ENCODE data around the gene FRMD4B.

The FRMD4B gene

DNA sequence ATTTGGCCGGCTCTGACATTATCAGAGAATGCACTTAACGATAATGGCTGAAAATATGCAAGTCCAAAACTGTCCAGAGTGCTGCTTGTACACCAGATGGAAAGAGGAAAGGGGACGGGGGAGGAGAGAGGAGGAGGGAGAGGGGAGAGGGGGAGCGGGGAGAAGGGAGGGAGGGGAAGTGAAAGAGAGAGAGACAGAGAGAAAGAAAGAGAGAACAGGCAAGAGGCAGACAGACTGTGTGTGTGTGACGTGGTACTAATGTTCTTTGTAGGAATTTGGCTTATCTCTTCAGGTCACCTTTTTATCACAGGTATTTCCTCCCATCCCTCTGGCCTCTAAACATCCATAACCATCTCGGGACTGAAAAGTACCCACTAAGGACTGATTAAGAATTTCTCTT is 188.4 kb downstream of the FRMD4B start:
- DNase-seq = no peak

DNA sequence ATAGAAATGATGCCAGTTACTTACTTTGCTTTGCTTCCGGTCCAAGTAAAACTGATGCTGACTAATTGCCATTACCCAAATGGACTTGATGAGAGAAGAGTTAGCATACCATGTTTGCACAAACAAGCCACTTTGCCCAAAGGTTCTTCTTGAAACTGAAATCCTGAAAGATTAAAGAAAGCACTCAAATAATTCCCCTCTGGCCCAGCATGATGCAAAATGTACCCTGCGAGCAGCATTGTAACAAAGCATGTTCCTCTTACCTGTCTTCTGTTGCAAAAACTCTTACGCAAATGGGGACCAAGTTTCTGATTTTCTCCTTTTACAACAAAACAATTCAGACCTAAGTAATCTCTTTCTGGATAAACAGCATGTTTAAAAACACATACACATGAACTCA is 189.0 kb downstream of the FRMD4B start:
- DNase-seq = no peak

GRCh38 chr3:69194431-69195165 is 191.3 kb downstream of the FRMD4B start:
- no peak for DNase-seq

- no peak for DNase-seq
Observed at GRCh38 chr3:69193749-69194148, 192.1 kb downstream of the FRMD4B start.

GRCh38 chr3:69191516-69191915 is 194.4 kb downstream of the FRMD4B start:
- DNase-seq = no peak

- no peak for DNase-seq
Observed at GRCh38 chr3:69189487-69189886, 196.4 kb downstream of the FRMD4B start.

DNA sequence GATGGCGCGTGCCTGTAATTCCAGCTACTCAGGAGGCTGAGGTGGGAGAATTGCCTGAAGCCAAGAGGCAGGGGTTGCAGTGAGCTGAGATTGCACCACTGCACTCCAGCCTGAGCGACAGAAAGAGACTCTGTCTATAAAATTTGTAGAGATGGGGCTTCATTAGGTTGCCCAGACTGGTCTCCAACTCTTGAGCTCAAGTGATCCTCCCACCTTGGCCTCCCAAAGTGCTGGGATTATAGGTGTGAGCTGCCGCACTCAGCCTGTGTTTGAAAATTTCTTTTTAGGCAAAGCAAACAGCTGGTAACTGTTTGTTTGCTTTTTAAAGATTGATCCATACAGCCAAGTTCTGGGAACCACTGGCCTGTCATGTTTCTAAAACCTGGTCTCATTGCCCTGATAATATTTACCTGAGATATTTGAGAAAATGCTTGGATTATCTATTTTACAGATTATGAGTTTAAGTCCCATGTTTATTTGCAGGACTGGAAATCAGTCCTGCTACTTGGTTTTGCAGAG is 199.3 kb downstream of the FRMD4B start:
- no peak for DNase-seq

DNA sequence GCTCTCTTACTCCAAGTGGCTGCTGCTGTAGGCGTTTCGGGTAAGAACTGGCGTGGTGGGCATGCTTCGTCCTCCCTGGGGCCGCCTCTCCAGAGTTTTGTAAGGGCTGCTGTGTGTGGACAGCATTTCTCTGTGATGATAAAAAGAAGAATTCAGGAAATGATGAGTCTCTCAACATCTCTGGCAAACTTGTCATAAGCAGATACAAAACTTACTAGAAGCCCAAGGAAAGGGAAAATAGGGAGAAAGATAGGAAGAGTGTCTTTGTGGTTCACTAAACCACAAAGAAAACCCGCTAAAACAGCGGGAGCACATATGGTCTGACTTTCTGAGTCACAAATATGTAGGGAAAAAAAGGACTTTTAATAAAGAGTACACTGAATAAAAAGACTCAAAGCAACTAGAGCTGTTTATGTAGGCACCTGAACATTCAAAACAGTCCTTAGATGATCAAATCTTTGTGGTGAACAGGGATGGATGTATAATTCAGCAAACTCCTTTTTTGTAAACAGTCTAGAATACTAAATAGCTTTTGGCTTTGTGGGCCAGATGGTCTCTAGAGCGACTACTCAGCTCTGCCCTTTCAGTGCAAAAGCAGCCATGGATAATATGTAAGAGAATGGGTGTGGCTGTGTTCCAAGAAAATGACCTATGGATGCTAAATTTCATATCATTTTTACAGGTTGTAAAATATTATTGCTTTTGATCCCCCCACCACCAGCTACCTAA is 203.1 kb downstream of the FRMD4B start:
- no peak for DNase-seq

DNA sequence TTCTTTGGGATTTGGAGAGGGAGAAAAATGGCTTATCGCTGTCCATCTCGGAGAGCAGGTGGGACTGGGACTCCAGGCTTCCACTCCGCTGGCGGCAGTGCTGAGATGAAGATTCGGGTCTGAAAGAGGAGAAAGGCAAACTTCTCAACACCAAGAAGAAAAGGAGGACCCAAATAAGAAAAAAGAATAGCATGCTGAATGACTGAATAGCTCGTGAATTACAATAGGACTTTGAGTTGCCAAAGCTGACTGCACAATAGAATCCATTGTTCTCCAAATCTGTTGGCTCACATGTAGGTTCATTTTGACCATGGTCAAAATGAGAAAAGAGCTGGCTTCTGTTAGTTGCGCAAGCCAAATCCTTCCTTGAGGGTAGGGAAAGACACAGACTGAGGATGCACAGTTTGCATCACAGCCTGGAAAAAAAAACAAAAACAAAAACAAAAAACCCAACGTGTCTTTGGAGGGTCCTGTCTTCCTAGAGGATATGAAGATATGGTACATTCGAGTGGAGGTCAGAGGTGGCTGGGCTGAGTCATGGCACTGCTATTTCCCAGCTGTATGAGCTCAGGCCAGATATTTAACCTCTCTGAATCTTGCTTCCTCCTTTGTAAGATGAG is 204.2 kb downstream of the FRMD4B start:
- DNase-seq = no peak

DNA sequence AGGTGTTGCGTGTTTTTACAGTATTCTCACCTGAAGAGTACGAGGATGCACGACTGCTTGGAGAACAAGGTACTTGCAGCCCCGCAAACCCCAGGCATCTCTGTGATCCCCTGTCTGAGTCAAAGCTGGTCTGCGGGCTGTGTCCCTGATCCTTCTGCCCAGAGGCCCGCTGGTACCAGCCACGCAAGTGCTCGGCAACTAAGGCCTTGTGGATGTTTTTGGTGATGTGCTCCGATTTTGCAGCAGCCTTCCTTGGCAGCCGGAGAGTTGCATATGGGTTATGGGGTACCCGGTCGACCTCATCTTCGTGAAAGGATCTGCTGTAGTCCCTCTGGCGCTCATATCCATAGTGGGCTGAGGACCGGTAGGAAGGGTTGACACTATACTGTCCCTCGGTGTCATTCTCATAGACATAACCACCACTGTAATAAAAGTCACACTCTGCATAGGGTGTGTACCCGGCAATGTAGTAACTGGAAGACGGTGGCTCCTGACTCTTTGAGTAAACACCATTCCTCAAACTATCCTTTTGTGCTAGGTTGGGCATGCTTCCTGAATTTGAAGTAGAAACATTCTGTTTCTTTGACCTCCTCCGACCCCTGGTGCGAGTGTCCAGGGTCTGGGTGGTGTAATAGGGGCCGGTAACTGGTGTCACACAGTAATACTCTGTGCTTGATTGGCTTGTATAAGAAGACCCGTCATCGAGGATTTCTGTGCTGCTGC is 204.9 kb downstream of the FRMD4B start:
- no peak for DNase-seq

DNA sequence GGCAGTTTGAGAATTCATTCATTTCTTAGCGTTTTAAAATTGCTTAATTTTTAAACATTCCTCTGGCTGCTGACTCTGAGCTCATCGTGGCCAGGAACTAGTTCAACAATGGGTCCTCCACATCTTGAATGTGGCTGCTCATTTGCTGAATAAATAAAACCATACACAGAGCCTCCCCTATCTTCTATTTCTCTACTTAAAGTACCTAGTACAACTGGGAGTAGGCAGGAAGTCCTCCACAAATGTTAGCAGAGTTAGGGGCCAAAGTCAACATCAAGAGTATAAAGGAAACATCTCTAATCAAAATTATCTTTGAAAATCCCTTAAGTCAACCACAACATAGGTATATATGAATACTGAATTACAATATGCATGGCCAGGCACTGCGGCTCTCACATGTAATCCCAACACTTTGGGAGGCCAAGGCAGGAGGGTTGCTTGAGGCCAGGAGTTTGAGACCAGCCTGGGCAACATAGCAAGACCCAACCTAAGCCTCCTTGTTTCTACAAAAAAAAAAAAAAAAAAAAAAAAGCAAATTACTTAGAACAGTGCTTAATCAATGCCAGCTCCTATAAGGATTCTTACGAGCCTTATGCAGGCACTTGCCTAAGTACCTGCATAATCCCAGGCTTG is 206.0 kb downstream of the FRMD4B start:
- no peak for DNase-seq

GRCh38 chr3:69178838-69179739 is 206.8 kb downstream of the FRMD4B start:
- DNase-seq = peak; percentile 91

GRCh38 chr3:69178082-69178481 is 207.8 kb downstream of the FRMD4B start:
- DNase-seq = no peak

DNA sequence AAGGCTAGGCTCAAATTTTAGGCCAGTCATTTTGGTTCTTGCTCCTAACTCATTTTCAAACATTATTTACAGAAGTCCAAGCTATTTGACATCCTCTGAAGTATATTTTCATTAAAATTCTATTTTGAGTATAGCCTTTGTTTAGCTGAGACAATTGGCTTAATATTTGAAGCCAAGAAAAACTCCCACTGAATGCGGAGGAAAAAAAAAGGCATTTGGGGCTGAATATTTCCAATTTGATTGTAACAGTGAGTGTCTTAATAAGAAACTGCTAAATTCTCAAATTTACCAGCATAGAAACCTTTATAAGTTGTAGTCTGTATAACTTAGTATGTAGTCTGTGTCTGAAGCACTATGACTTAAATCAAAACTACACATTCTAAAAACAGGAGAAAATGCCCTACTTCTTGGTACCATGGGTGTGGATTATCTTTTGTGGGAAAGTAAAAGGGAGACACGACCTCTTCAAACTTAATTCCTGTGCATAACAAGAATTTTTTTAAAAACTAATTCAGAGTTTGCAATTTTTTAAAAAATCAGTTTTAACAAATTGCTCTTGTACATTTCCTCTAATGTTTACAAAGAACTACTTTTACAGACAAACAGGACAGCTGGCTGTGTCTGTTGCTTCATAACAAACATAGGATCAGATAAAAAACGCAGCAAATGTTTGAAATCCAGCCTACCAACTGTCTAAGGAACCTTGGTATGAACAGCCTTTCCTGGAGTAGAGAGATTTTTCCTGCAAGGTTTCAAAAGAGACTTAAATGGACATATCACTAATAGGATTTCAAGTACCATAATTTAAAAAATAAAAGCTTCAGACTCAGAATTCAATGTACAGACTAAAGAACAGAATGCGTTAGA is 210.8 kb downstream of the FRMD4B start:
- DNase-seq = no peak

DNA sequence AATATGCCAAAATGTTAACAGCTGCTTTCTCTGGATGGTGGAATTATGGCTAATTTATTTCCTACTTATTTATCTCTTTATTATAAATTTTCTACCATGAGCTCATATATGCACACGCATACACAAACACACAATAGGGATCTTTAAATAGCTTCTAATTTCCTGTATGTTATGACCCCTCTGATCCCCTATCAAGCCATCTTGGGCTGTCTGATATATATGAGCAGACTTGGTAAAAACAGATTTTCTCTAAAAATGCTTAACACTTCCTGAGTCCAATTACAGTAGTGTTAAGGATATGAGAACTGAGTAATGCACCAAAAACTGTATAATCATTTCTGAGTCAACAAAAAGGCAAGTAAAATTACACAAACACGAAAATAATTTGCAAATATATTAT is 211.4 kb downstream of the FRMD4B start:
- DNase-seq = no peak

DNA sequence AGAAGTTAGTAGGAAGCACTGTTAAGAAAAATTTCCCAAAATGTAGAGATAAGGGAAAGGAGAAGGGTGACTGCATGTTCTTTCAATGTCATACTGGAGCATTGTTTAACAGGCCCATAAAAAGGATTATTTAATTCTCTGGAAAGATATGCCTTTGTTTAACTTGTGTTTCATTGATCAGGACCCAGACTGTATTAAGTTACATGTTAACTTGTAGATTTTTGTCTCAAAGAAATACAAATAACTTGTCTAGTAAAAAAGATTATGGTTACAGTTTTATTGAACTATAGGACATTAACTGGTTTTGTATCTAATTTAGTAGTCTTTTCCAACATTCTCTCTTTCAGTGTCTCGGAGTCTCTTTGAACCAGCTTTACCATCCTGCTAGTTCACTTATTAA is 213.8 kb downstream of the FRMD4B start:
- DNase-seq = no peak

- no peak for DNase-seq
Observed at GRCh38 chr3:69166446-69166845, 219.4 kb downstream of the FRMD4B start.

GRCh38 chr3:69165744-69166143 is 220.1 kb downstream of the FRMD4B start:
- no peak for DNase-seq

DNA sequence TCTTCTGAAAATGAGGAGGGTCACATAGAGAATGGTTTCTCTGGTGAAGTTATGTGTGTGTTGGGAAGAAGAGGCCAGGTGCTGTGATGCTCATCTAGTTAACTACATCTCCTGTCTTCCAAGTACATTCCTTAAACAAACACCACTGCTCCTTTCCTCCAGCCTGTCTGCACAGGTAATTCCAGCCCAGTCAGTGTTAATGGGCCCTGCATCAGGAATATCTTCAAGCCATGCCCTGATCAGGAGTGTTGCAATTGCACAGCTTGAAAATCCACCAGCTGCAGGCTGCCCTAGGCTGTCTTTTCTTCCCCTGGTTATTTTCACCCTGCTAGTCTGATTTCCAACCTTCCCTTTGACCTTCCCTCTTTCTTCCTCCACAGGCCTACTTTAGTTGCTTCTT is 221.6 kb downstream of the FRMD4B start:
- DNase-seq = no peak

DNA sequence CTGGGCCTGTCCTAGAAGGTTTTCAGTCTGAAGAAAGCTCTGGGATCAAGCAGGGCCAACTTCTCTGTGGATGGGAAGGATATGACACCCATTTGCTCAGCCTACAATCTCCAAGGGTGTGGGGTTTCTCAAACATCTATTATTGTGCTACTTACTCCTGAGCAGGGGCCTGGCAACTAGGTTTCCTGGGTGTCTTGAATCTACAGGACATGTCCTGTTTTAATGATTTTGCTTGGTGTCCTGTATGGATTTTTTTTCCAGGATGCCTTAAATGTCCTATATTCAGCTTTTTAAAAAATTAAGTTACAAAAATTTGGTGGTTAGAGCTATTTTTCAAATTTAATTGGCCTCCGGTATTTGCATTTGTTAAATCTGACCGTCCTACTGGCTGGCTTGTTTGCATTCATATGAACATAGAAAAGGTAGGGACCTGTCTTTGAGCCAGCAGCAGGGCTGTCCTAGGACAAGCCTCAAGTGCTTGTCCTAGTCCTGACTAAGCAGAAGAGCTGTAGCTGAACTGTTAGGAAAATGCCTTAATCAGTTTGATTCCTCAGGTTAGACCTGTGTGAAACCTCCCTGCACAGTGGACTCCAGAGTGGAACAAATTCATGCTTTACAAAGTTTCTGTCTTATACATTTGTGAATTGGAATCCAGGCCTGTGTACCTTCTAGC is 223.4 kb downstream of the FRMD4B start:
- no peak for DNase-seq

Measured in RPMI8226 (cell line).